ENCODE measurements around the gene KSR2. TPM values are rescaled to one million over a fixed set of nuclear protein-coding genes. Genes with fewer than 3 reads are reported as not detected.
"Not testable (repeated sequence)": the region's sequence is repeated elsewhere in the genome, so short reads cannot be mapped to it uniquely, and the experiment has no call there.

The KSR2 gene
- total RNA-seq, 1 donor from 2014 or later = 0.30 TPM

- no peak overlapping the region for H3K27ac ChIP-seq
- Mint-ChIP-seq H3K36me3 (no peaks in the 10 kb centered on the region), H3K9me3 (no peaks in the 10 kb centered on the region), H3K27me3 (ENCODE audit: insufficient read depth, low read depth) (peaks cover 4% of the 10 kb centered on the region), H3K4me3 (no peak overlapping the region), H3K4me1 (peaks cover 14% of the 10 kb centered on the region), H3K27ac (no peak overlapping the region)
- H3K4me3 ChIP-seq = no peak overlapping the region
- TF ChIP-seq EZH2phosphoT487 (IDR thresholded peaks at IDR 0.05) = no peak
- no peaks in the 10 kb centered on the region for H3K27me3 ChIP-seq
- no peaks in the 10 kb centered on the region for H3K9me3 ChIP-seq (ENCODE audit: low read depth)
- DNase-seq (ENCODE audit: low spot score) = no peak
- no peak overlapping the region for H3K4me2 ChIP-seq
- peak overlapping the region; percentile 26 for H2AFZ ChIP-seq (replicated peaks)
- no peaks in the 10 kb centered on the region for H4K20me1 ChIP-seq (ENCODE audit: low read depth)
- H3K4me1 ChIP-seq = no peaks in the 10 kb centered on the region
- no peaks in the 10 kb centered on the region for H3K79me2 ChIP-seq (ENCODE audit: low read depth)
- H3K36me3 ChIP-seq = no peaks in the 10 kb centered on the region
- no peaks in the 10 kb centered on the region for H3F3A ChIP-seq (ENCODE audit: low read depth)
- H3K9ac ChIP-seq = no peak overlapping the region
These were observed 162.9 kb downstream of the KSR2 start for GRCh38 chr12:117805865-117806264.

- Histone ChIP-seq H3K36me3 (no peaks in the 10 kb centered on the region), H3K4me2 (no peak overlapping the region), H3K27me3 (no peaks in the 10 kb centered on the region), H3K9me3 (ENCODE audit: low read depth) (no peaks in the 10 kb centered on the region), H3K4me3 (no peak overlapping the region), H4K20me1 (ENCODE audit: low read depth) (no peaks in the 10 kb centered on the region), H2AFZ (replicated peaks) (no peak overlapping the region), H3K9ac (no peak overlapping the region), H3F3A (ENCODE audit: low read depth) (no peaks in the 10 kb centered on the region), H3K79me2 (ENCODE audit: low read depth) (no peaks in the 10 kb centered on the region), H3K4me1 (no peaks in the 10 kb centered on the region), H3K27ac (no peak overlapping the region)
- Mint-ChIP-seq H3K4me3 (no peak overlapping the region), H3K9me3 (no peaks in the 10 kb centered on the region), H3K27ac (no peak overlapping the region), H3K4me1 (peaks cover 14% of the 10 kb centered on the region), H3K27me3 (ENCODE audit: insufficient read depth, low read depth) (peaks cover 4% of the 10 kb centered on the region), H3K36me3 (no peaks in the 10 kb centered on the region)
- TF ChIP-seq EZH2phosphoT487 (IDR thresholded peaks at IDR 0.05) (no peak), CTCF (IDR thresholded peaks at IDR 0.05) (no peak), EZH2 (IDR thresholded peaks at IDR 0.05) (no peak)
- no peak for DNase-seq (ENCODE audit: low spot score)
These were observed 165.8 kb downstream of the KSR2 start for GRCh38 chr12:117803001-117803400.

- not testable (repeated sequence) for H2AFZ ChIP-seq (replicated peaks); H3K9ac ChIP-seq; DNase-seq (ENCODE audit: low spot score); H3K4me3 Mint-ChIP-seq; H3F3A ChIP-seq (ENCODE audit: low read depth); H3K4me1 ChIP-seq; H3K79me2 ChIP-seq (ENCODE audit: low read depth); H3K36me3 Mint-ChIP-seq; H4K20me1 ChIP-seq (ENCODE audit: low read depth); H3K4me3 ChIP-seq; H3K9me3 ChIP-seq (ENCODE audit: low read depth); H3K9me3 Mint-ChIP-seq; H3K27ac Mint-ChIP-seq; H3K36me3 ChIP-seq; H3K4me1 Mint-ChIP-seq; H3K27me3 Mint-ChIP-seq (ENCODE audit: insufficient read depth, low read depth); H3K27me3 ChIP-seq; H3K27ac ChIP-seq; H3K4me2 ChIP-seq
These were observed 168.1 kb downstream of the KSR2 start for GRCh38 chr12:117800711-117801110.

- H3K4me3 Mint-ChIP-seq = no peak overlapping the region
These were observed 171.6 kb downstream of the KSR2 start for GRCh38 chr12:117797202-117797601.

More at GRCh38 chr12:117797202-117797601, 171.6 kb downstream of the KSR2 start:
- Histone ChIP-seq H2AFZ (replicated peaks) (no peak overlapping the region), H3K4me1 (no peaks in the 10 kb centered on the region), H3K9ac (no peak overlapping the region), H4K20me1 (ENCODE audit: low read depth) (no peaks in the 10 kb centered on the region), H3K4me3 (no peak overlapping the region), H3K4me2 (no peak overlapping the region), H3K27ac (no peak overlapping the region), H3K9me3 (ENCODE audit: low read depth) (no peaks in the 10 kb centered on the region), H3K79me2 (ENCODE audit: low read depth) (no peaks in the 10 kb centered on the region), H3K27me3 (no peaks in the 10 kb centered on the region), H3K36me3 (no peaks in the 10 kb centered on the region), H3F3A (ENCODE audit: low read depth) (peaks cover 14% of the 10 kb centered on the region)
- no peaks in the 10 kb centered on the region for H3K4me1 Mint-ChIP-seq
- peaks cover 4% of the 10 kb centered on the region for H3K27me3 Mint-ChIP-seq (ENCODE audit: insufficient read depth, low read depth)
- TF ChIP-seq EZH2phosphoT487 (IDR thresholded peaks at IDR 0.05) (no peak), EZH2 (IDR thresholded peaks at IDR 0.05) (no peak), CTCF (IDR thresholded peaks at IDR 0.05) (no peak)
- H3K36me3 Mint-ChIP-seq = no peaks in the 10 kb centered on the region
- DNase-seq (ENCODE audit: low spot score) = no peak
- no peaks in the 10 kb centered on the region for H3K9me3 Mint-ChIP-seq
- H3K27ac Mint-ChIP-seq = no peak overlapping the region
